ENCODE measurements around the gene AGMO.
"Not testable (repeated sequence)": the region's sequence is repeated elsewhere in the genome, so short reads cannot be mapped to it uniquely, and the experiment has no call there.

AGMO gene

GRCh38 chr7:15305002-15305600 lies 256.7 kb downstream of the AGMO start:
- peak; percentile 26 for DNase-seq

GRCh38 chr7:15303357-15303756 lies 258.5 kb downstream of the AGMO start:
- DNase-seq = no peak

- DNase-seq = not testable (repeated sequence)
These were observed 260.8 kb downstream of the AGMO start for GRCh38 chr7:15300986-15301385.

- DNase-seq = no peak
These were observed 269.7 kb downstream of the AGMO start for GRCh38 chr7:15292138-15292537.

GRCh38 chr7:15291699-15292098 lies 270.1 kb downstream of the AGMO start:
- no peak for DNase-seq

GRCh38 chr7:15288741-15289140 lies 273.1 kb downstream of the AGMO start:
- no peak for DNase-seq

GRCh38 chr7:15284396-15284795 lies 277.4 kb downstream of the AGMO start:
- DNase-seq = no peak

GRCh38 chr7:15280078-15280733 lies 281.6 kb downstream of the AGMO start:
- DNase-seq = no peak

GRCh38 chr7:15279640-15280039 lies 282.2 kb downstream of the AGMO start:
- DNase-seq = no peak

GRCh38 chr7:15257689-15258088 lies 304.1 kb downstream of the AGMO start:
- no peak for DNase-seq

GRCh38 chr7:15252181-15252580 lies 309.6 kb downstream of the AGMO start:
- DNase-seq = no peak

GRCh38 chr7:15248514-15248913 lies 313.3 kb downstream of the AGMO start:
- DNase-seq = no peak

GRCh38 chr7:15245831-15246230 lies 316.0 kb downstream of the AGMO start:
- no peak for DNase-seq

GRCh38 chr7:15239801-15240200 lies 322.0 kb downstream of the AGMO start:
- no peak for DNase-seq

- no peak for DNase-seq
These were observed 324.9 kb downstream of the AGMO start for GRCh38 chr7:15236952-15237351.

- DNase-seq = no peak
These were observed 327.4 kb downstream of the AGMO start for GRCh38 chr7:15234431-15234830.

GRCh38 chr7:15228831-15229230 lies 333.0 kb downstream of the AGMO start:
- DNase-seq = no peak

- no peak for DNase-seq
These were observed 335.8 kb downstream of the AGMO start for GRCh38 chr7:15225981-15226380.

GRCh38 chr7:15219758-15220157 lies 342.1 kb downstream of the AGMO start:
- no peak for DNase-seq

GRCh38 chr7:15218261-15218660 lies 343.6 kb downstream of the AGMO start:
- no peak for DNase-seq

- DNase-seq = no peak
These were observed 346.2 kb downstream of the AGMO start for GRCh38 chr7:15215616-15216015.

GRCh38 chr7:15214976-15215375 lies 346.8 kb downstream of the AGMO start:
- no peak for DNase-seq

GRCh38 chr7:15213093-15213492 lies 348.7 kb downstream of the AGMO start:
- no peak for DNase-seq

- DNase-seq = no peak
These were observed 352.4 kb downstream of the AGMO start for GRCh38 chr7:15209429-15209828.

GRCh38 chr7:15204421-15204820 lies 357.4 kb downstream of the AGMO start:
- DNase-seq = no peak
